Measurements from ENCODE around the gene MSI1. TPM values are rescaled to one million over a fixed set of nuclear protein-coding genes. Genes with fewer than 3 reads are reported as not detected.

Gene MSI1
- total RNA-seq, 1 experiment from 2014 or later = 4.1 TPM

GRCh38 chr12:120350576-120351350 lies 18.2 kb downstream of the MSI1 start:
- Histone ChIP-seq H3K27ac (ENCODE audit: low read length) (no peak overlapping the region), H3K36me3 (ENCODE audit: control insufficient read depth, insufficient read depth, low read length) (no peaks in the 10 kb centered on the region), H3K4me3 (ENCODE audit: low read depth in 2 of 2, low read length in 2 of 2) (no peak overlapping the region), H3K9me3 (ENCODE audit: control insufficient read depth, insufficient read depth, low read depth, low read length) (no peaks in the 10 kb centered on the region), H3K4me1 (ENCODE audit: control insufficient read depth, insufficient read depth, low read length) (peaks cover 5% of the 10 kb centered on the region), H3K27me3 (ENCODE audit: control insufficient read depth, insufficient read depth, low read length) (no peaks in the 10 kb centered on the region)
- ATAC-seq (no peak), DNase-seq (ENCODE audit: low read depth, low spot score) (no peak)
- ChIA-PET CTCF (interaction anchor here (0.9 kb wide), 1 partner anchor 9 kb away, joined by 3 read pairs; no protein-coding TSS in a partner anchor), POLR2A (no interaction called here)
- TF ChIP-seq SIN3A (IDR thresholded peaks at IDR 0.05; ENCODE audit: borderline replicate concordance, insufficient read depth, low read depth, low read length) (no peak), POLR2AphosphoS5 (IDR thresholded peaks at IDR 0.05; ENCODE audit: low read depth, low read length) (no peak), TCF7L2 (IDR thresholded peaks at IDR 0.05; ENCODE audit: low read depth, low read length) (no peak)
- TF ChIP-seq, protein P1, sequence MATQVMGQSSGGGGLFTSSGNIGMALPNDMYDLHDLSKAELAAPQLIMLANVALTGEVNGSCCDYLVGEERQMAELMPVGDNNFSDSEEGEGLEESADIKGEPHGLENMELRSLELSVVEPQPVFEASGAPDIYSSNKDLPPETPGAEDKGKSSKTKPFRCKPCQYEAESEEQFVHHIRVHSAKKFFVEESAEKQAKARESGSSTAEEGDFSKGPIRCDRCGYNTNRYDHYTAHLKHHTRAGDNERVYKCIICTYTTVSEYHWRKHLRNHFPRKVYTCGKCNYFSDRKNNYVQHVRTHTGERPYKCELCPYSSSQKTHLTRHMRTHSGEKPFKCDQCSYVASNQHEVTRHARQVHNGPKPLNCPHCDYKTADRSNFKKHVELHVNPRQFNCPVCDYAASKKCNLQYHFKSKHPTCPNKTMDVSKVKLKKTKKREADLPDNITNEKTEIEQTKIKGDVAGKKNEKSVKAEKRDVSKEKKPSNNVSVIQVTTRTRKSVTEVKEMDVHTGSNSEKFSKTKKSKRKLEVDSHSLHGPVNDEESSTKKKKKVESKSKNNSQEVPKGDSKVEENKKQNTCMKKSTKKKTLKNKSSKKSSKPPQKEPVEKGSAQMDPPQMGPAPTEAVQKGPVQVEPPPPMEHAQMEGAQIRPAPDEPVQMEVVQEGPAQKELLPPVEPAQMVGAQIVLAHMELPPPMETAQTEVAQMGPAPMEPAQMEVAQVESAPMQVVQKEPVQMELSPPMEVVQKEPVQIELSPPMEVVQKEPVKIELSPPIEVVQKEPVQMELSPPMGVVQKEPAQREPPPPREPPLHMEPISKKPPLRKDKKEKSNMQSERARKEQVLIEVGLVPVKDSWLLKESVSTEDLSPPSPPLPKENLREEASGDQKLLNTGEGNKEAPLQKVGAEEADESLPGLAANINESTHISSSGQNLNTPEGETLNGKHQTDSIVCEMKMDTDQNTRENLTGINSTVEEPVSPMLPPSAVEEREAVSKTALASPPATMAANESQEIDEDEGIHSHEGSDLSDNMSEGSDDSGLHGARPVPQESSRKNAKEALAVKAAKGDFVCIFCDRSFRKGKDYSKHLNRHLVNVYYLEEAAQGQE (IDR thresholded peaks at IDR 0.05; ENCODE audit: insufficient read depth in 1 of 2, low read depth in 2 of 2, low read length in 1 of 2) = no peak
- TF ChIP-seq, protein P2, sequence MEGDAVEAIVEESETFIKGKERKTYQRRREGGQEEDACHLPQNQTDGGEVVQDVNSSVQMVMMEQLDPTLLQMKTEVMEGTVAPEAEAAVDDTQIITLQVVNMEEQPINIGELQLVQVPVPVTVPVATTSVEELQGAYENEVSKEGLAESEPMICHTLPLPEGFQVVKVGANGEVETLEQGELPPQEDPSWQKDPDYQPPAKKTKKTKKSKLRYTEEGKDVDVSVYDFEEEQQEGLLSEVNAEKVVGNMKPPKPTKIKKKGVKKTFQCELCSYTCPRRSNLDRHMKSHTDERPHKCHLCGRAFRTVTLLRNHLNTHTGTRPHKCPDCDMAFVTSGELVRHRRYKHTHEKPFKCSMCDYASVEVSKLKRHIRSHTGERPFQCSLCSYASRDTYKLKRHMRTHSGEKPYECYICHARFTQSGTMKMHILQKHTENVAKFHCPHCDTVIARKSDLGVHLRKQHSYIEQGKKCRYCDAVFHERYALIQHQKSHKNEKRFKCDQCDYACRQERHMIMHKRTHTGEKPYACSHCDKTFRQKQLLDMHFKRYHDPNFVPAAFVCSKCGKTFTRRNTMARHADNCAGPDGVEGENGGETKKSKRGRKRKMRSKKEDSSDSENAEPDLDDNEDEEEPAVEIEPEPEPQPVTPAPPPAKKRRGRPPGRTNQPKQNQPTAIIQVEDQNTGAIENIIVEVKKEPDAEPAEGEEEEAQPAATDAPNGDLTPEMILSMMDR (IDR thresholded peaks at IDR 0.05) = no peak
- BruUV-seq (replicated peaks) = no TSS peak
- intact Hi-C loops (cut with micrococcal nuclease; ENCODE audit: unreplicated experiment) (no loop called here), in situ Hi-C loops (cut with HindIII; ENCODE audit: low pct_unique_long_range_greater_than_20kb, low sequenced_read_pairs) (no loop called here)

DNA sequence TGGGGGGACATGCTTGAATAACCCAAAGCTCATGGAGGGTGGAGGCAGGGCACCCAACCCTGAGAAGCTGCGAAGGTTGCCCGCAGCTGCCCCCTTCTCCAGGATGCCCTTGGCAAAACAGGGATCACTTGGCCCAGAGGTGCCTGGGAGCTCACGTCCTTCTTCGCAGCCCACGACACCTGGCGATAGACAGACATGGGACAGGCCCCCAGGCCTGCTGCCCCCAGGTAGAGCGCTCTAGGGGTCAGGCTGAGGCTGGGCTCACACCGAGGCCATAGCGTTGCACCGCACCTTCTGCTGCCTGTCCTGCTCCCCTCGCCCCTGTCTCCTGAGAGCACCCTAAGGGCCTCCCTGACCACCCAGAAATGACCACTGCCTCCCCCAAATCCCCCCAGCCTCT lies 21.2 kb downstream of the MSI1 start:
- no peak for ATAC-seq
- TF ChIP-seq SIN3A (IDR thresholded peaks at IDR 0.05; ENCODE audit: borderline replicate concordance, insufficient read depth, low read depth, low read length) (no peak), POLR2AphosphoS5 (IDR thresholded peaks at IDR 0.05; ENCODE audit: low read depth, low read length) (no peak)
- TF ChIP-seq, protein P1 (IDR thresholded peaks at IDR 0.05; ENCODE audit: insufficient read depth in 1 of 2, low read depth in 2 of 2, low read length in 1 of 2) = no peak
- Histone ChIP-seq H3K27me3 (ENCODE audit: control insufficient read depth, insufficient read depth, low read length) (no peaks in the 10 kb centered on the region), H3K4me1 (ENCODE audit: control insufficient read depth, insufficient read depth, low read length) (peaks cover 5% of the 10 kb centered on the region), H3K9me3 (ENCODE audit: control insufficient read depth, insufficient read depth, low read depth, low read length) (no peaks in the 10 kb centered on the region), H3K36me3 (ENCODE audit: control insufficient read depth, insufficient read depth, low read length) (no peaks in the 10 kb centered on the region), H3K4me3 (ENCODE audit: low read depth in 2 of 2, low read length in 2 of 2) (no peak overlapping the region), H3K27ac (ENCODE audit: low read length) (no peak overlapping the region)
- ChIA-PET POLR2A (no interaction called here), CTCF (no interaction called here)
- in situ Hi-C loops (cut with HindIII; ENCODE audit: low pct_unique_long_range_greater_than_20kb, low sequenced_read_pairs) = no loop called here
- no peak for DNase-seq (ENCODE audit: low read depth, low spot score)
- intact Hi-C loops (cut with micrococcal nuclease; ENCODE audit: unreplicated experiment) = no loop called here
- no TSS peak for BruUV-seq (replicated peaks)

Data from Panc1 (cell line).